C4-2B (cell line): ENCODE measurements around the gene ZFR.

Experiments
- H3K27ac ChIP-seq: fragments of 450-650 bp; 2 replicates; pipeline ENCODE4 v1.5.1; 2017
- CTCF ChIP-seq: fragments of 450-650 bp; conservative IDR thresholded peaks from 2 replicates; pipeline ENCODE4 v1.5.1; 2017; ENCODE audit warnings: mild to moderate bottlenecking
- ZFX ChIP-seq: fragments of 450-650 bp; IDR thresholded peaks from 2 replicates; pipeline ENCODE4 v1.6.1; 2017

ZFR gene

GRCh38 chr5:32476891-32477290 is 32.4 kb upstream of the ZFR start:
- no peak overlapping the region for H3K27ac ChIP-seq
- TF ChIP-seq ZFX (no peak), CTCF (no peak)

GRCh38 chr5:32475334-32476097 is 31.0 kb upstream of the ZFR start:
- no peak for TF ChIP-seq ZFX
- no peak for TF ChIP-seq CTCF
- no peak overlapping the region for H3K27ac ChIP-seq

- H3K27ac ChIP-seq, result no peak overlapping the region
- TF ChIP-seq CTCF (no peak), ZFX (no peak)
Measured at GRCh38 chr5:32474209-32474854, 29.8 kb upstream of the ZFR start.

GRCh38 chr5:32473072-32473471 is 28.5 kb upstream of the ZFR start:
- TF ChIP-seq ZFX, result no peak
- TF ChIP-seq CTCF, result no peak
- H3K27ac ChIP-seq, result no peak overlapping the region

GRCh38 chr5:32471784-32472183 is 27.2 kb upstream of the ZFR start:
- TF ChIP-seq ZFX (no peak), CTCF (no peak; the same call in 1 of the 2 replicates)
- no peak overlapping the region for H3K27ac ChIP-seq

- no peak overlapping the region for H3K27ac ChIP-seq
- TF ChIP-seq CTCF, result peak; percentile 7; the same call in 1 of the 2 replicates
- TF ChIP-seq ZFX, result no peak
Measured at GRCh38 chr5:32465076-32465475, 20.5 kb upstream of the ZFR start.

- H3K27ac ChIP-seq, result no peak overlapping the region
- TF ChIP-seq CTCF (no peak), ZFX (no peak)
Measured at GRCh38 chr5:32462618-32463017, 18.1 kb upstream of the ZFR start.
